ENCODE data around the gene SNAP47.

Gene SNAP47

DNA sequence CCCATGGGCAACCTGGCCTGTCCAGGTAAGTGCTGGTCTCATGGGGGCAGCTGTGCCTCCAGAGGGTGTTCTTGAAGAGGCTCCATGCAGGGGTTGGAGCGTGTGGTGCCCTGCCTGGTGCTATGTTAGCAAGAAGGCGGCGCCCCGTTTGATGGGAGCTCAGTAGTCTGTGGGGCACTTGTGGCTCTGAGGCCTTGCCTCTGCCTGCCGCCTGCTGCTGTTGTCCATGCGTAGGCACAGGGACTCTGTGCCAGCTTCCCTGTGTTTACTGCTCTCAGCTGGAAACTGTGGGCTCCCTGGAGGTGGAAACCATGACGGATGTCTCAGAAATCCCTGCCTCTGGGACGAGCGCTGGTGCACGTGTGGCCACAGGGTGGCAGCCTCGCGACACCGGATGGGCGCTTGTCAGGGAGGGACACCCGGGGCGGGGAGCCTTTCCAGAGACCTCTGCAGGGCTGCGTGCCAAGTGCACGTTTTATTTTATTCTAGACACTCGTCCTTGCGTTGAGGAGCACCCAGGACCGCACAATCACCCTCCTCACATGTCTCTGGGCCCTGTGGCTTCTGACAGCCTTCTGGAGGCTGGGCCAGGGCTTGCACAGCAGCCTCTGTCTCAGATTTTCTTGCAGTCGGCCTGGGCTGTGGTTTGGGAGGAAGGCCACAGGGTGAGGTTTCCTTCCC lies 27.1 kb downstream of the SNAP47 start:
- peak; percentile 80 for TF ChIP-seq FOXP2 (optimal IDR thresholded peaks at IDR 0.05; ENCODE audit: borderline replicate concordance, extremely low read depth, extremely low read length, insufficient read depth)
- TF ChIP-seq TAF1 (IDR thresholded peaks at IDR 0.05; ENCODE audit: borderline replicate concordance, insufficient read depth, low read length), result no peak
- TF ChIP-seq, protein P1, sequence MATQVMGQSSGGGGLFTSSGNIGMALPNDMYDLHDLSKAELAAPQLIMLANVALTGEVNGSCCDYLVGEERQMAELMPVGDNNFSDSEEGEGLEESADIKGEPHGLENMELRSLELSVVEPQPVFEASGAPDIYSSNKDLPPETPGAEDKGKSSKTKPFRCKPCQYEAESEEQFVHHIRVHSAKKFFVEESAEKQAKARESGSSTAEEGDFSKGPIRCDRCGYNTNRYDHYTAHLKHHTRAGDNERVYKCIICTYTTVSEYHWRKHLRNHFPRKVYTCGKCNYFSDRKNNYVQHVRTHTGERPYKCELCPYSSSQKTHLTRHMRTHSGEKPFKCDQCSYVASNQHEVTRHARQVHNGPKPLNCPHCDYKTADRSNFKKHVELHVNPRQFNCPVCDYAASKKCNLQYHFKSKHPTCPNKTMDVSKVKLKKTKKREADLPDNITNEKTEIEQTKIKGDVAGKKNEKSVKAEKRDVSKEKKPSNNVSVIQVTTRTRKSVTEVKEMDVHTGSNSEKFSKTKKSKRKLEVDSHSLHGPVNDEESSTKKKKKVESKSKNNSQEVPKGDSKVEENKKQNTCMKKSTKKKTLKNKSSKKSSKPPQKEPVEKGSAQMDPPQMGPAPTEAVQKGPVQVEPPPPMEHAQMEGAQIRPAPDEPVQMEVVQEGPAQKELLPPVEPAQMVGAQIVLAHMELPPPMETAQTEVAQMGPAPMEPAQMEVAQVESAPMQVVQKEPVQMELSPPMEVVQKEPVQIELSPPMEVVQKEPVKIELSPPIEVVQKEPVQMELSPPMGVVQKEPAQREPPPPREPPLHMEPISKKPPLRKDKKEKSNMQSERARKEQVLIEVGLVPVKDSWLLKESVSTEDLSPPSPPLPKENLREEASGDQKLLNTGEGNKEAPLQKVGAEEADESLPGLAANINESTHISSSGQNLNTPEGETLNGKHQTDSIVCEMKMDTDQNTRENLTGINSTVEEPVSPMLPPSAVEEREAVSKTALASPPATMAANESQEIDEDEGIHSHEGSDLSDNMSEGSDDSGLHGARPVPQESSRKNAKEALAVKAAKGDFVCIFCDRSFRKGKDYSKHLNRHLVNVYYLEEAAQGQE (IDR thresholded peaks at IDR 0.05; ENCODE audit: insufficient read depth in 1 of 2, low read depth in 2 of 2, low read length in 2 of 2), result no peak

DNA sequence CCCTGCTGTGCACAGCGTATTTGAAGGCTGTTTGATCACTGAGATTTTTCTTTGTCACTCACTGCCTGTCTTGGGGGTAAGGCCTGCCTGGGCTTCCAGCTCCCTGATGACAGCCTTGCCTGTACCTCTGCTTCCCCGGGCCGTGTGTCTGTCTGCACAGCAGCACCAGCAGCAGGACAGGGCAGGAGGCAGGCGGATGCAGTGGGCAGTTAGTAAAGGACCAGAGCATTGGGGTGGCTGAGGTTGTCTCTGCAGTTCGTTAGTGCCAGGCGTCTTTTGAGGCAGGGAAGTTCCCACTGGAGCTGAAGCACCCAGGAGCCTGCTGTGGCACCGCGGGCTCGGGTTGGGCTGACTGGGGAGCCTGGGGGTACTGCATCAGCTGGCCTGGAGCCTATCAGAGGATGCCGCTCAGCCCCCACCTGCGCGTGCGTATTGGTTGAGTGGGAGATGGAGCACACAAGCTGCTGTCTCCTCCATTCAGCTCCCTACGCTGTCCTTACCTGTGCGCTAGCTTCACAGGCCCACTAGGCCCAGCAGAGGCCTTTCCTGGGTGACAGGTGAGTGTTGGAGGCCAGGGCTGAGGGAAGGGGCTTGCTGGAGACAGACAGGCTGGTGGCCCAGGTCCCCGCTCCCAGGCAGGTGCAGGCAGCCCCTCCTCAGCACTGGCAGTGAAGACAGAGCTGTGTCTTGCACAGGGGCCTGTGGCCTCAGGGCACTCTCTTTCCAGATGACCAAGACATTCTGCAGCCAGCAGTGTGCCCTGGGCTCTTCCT lies 28.2 kb downstream of the SNAP47 start:
- TF ChIP-seq POLR2AphosphoS5 (IDR thresholded peaks at IDR 0.05; ENCODE audit: low read depth, low read length) (no peak), TAF1 (IDR thresholded peaks at IDR 0.05; ENCODE audit: borderline replicate concordance, insufficient read depth, low read length) (no peak), FOXP2 (optimal IDR thresholded peaks at IDR 0.05; ENCODE audit: borderline replicate concordance, extremely low read depth, extremely low read length, insufficient read depth) (no peak), SIN3A (IDR thresholded peaks at IDR 0.05; ENCODE audit: borderline replicate concordance, insufficient read depth, low read length) (no peak)
- TF ChIP-seq, protein P1 (IDR thresholded peaks at IDR 0.05; ENCODE audit: insufficient read depth in 1 of 2, low read depth in 2 of 2, low read length in 2 of 2), result no peak

DNA sequence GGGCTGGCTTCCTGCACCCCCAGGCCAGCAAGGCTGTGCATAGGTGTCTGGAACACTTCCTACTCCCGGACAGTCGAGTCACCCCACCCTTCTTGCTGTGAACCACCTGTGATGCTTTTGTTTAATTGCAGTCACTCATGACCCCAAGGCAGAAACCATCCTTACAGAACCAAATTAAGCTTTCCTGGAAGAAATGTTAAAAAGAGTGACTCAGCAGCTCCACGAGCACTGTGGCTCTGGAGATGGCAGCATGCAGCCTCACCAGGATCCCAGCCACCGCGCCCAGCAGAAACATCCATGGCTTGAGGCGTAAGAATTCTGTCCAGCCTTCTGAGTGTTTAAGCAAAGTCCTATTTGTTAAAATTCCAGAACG lies 28.8 kb downstream of the SNAP47 start:
- TF ChIP-seq, protein P1 (IDR thresholded peaks at IDR 0.05; ENCODE audit: insufficient read depth in 1 of 2, low read depth in 2 of 2, low read length in 2 of 2), result no peak
- TF ChIP-seq SIN3A (IDR thresholded peaks at IDR 0.05; ENCODE audit: borderline replicate concordance, insufficient read depth, low read length), result no peak
- no peak for TF ChIP-seq TAF1 (IDR thresholded peaks at IDR 0.05; ENCODE audit: borderline replicate concordance, insufficient read depth, low read length)
- TF ChIP-seq FOXP2 (optimal IDR thresholded peaks at IDR 0.05; ENCODE audit: borderline replicate concordance, extremely low read depth, extremely low read length, insufficient read depth), result no peak
- no peak for TF ChIP-seq POLR2AphosphoS5 (IDR thresholded peaks at IDR 0.05; ENCODE audit: low read depth, low read length)

DNA sequence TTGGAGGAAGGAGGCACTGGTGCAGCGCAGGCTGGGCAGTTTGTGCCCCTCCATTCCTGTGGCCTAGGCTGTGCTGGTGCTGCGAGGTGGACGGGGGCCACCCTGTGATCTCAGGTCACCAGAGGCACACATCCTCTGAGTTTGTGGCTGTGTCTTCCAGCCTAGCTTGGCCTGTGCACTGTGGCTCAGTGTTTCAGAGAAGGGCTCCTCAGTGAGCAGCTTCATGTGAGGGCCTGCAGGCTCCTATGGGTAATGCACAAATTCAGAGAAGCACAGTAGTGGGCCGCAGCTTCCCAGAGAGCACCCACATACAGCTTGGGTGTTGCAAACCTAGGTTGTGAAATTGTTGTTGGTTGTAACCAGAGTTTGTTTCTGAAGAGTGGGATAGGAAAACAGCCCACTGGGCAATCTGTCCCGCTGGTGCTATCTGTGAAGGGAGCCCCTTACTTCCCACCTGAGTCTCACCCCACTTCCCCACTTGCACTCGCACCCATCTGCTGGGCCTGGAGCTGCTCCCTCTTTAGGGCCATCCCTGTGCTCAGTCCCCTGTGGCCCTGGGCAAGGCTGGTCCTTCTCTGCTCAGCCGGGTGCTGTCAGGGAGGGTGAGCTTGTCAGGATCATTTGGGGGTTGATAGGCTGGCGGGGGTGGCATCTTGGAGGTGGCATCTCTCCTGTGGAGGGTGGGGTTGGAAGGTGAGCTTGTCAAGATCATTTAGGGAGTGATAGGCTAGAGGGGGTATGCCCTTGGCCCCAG lies 30.2 kb downstream of the SNAP47 start:
- TF ChIP-seq, protein P1 (IDR thresholded peaks at IDR 0.05; ENCODE audit: insufficient read depth in 1 of 2, low read depth in 2 of 2, low read length in 2 of 2), result no peak
- no peak for TF ChIP-seq SIN3A (IDR thresholded peaks at IDR 0.05; ENCODE audit: borderline replicate concordance, insufficient read depth, low read length)
- TF ChIP-seq FOXP2 (optimal IDR thresholded peaks at IDR 0.05; ENCODE audit: borderline replicate concordance, extremely low read depth, extremely low read length, insufficient read depth), result no peak
- TF ChIP-seq POLR2AphosphoS5 (IDR thresholded peaks at IDR 0.05; ENCODE audit: low read depth, low read length), result no peak
- TF ChIP-seq TAF1 (IDR thresholded peaks at IDR 0.05; ENCODE audit: borderline replicate concordance, insufficient read depth, low read length), result no peak

Data from PFSK-1 (cell line).